Erythroblast (primary cell): ENCODE results near the gene SF3A1.

Experiments
- GATA1 ChIP-seq: IDR thresholded peaks from 2 replicates; pipeline ENCODE4 v1.6.1; 2011; ENCODE audit warnings: low read depth, mild to moderate bottlenecking, control low read depth, low read length, moderate library complexity
- POLR2A ChIP-seq: IDR thresholded peaks from 2 replicates; pipeline ENCODE4 v1.6.1; 2011; ENCODE audit warnings: mild to moderate bottlenecking, low read length

DNA sequence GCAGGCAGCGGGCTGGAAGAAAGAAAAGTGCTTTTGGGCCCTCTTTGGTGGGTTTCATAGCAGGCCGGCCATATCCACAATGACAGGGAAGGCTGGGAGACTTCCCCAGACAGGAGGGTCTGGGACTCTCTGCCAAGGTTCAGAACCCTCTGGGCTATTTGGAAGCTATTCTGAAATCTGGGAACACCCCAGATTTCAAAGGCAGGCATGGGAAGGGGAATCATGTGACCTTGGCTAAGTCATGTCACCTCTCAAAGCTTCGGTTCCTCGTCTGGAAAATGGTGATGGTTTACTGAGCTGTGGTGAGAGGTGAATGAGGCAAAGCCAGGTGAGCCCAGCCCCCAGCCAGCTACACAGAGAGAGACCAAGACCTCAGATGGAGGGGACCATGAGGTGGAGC lies 72.0 kb downstream of the SF3A1 start:
- TF ChIP-seq POLR2A (no peak), GATA1 (no peak)
